SHP77 (cell line): ENCODE data around the gene KREMEN1.
A peak's percentile ranks its signal among the peaks of the same experiment; 100 is the strongest.
"Not testable (repeated sequence)": the region's sequence is repeated elsewhere in the genome, so short reads cannot be mapped to it uniquely, and the experiment has no call there.

Source experiments
- DNase-seq, 2 experiments: peaks; one replicate each; lab custom pipeline; 2025; lab: John Stamatoyannopoulos, UW

KREMEN1 gene

GRCh38 chr22:29072979-29073617 lies at the start of gene KREMEN1:
Gene KREMEN1 (plus strand): TSS chr22:29073035. CDS start chr22:29073131, 96 bp downstream.
- DNase-seq = no peak

GRCh38 chr22:29023172-29023796 lies 49.6 kb upstream of the KREMEN1 start:
- no peak for DNase-seq

GRCh38 chr22:29026579-29026978 lies 46.3 kb upstream of the KREMEN1 start:
- DNase-seq = no peak

GRCh38 chr22:29028468-29028867 lies 44.4 kb upstream of the KREMEN1 start:
- no peak for DNase-seq

GRCh38 chr22:29029202-29030000 lies 43.4 kb upstream of the KREMEN1 start:
- DNase-seq = no peak

GRCh38 chr22:29030016-29030617 lies 42.7 kb upstream of the KREMEN1 start:
- no peak for DNase-seq

- DNase-seq = peak; percentile 74 to 85
Measured at GRCh38 chr22:29030618-29031226, 42.1 kb upstream of the KREMEN1 start.

GRCh38 chr22:29031227-29032011 lies 41.4 kb upstream of the KREMEN1 start:
- peak; percentile 60 to 73 for DNase-seq

GRCh38 chr22:29032014-29032475 lies 40.8 kb upstream of the KREMEN1 start:
- DNase-seq = peak; percentile 41 to 55

GRCh38 chr22:29032584-29032983 lies 40.3 kb upstream of the KREMEN1 start:
- DNase-seq = peak; percentile 42

- no peak for DNase-seq
Measured at GRCh38 chr22:29037340-29037932, 35.4 kb upstream of the KREMEN1 start.

- no peak for DNase-seq
Measured at GRCh38 chr22:29039148-29039547, 33.7 kb upstream of the KREMEN1 start.

- not testable (repeated sequence) for DNase-seq
Measured at GRCh38 chr22:29039684-29040083, 33.2 kb upstream of the KREMEN1 start.

GRCh38 chr22:29040385-29041275 lies 32.2 kb upstream of the KREMEN1 start:
- peak; percentile 43 to 46 for DNase-seq

- no peak for DNase-seq
Measured at GRCh38 chr22:29041408-29041807, 31.4 kb upstream of the KREMEN1 start.

GRCh38 chr22:29043906-29044575 lies 28.8 kb upstream of the KREMEN1 start:
- no peak for DNase-seq

- no peak for DNase-seq
Measured at GRCh38 chr22:29044657-29045176, 28.1 kb upstream of the KREMEN1 start.

GRCh38 chr22:29048822-29049654 lies 23.8 kb upstream of the KREMEN1 start:
- no peak for DNase-seq
